Central memory CD8-positive, alpha-beta T cell (primary cell): Measurements from ENCODE around the gene OR8D4.

Source experiments
- ATAC-seq: fragments of 150-1000 bp; cut with Tn5 transposase; replicated peaks from 2 replicates; pipeline ENCODE4 v1.10.0; 2022; ENCODE audit warnings: mild to moderate bottlenecking, moderate FRiP score, moderate number of reproducible peaks; ENCODE audit not compliant: poor library complexity, severe bottlenecking; ENCODE audit errors: extremely low read depth
- DNase-seq, 2 donors: peaks; one replicate each; pipeline ENCODE4 v3.0.0; 2021; ENCODE audit warnings: low spot score in 2 of 2
- H3K27ac Mint-ChIP-seq: one replicate; pipeline ENCODE4 v1.8.0; 2022; ENCODE audit warnings: low read depth, mild to moderate bottlenecking, moderate library complexity, mixed read lengths
- H3K27me3 Mint-ChIP-seq: one replicate; pipeline ENCODE4 v1.8.0; 2022; ENCODE audit warnings: mixed read lengths
- H3K36me3 Mint-ChIP-seq: one replicate; pipeline ENCODE4 v1.8.0; 2022; ENCODE audit warnings: mild to moderate bottlenecking, moderate library complexity, mixed read lengths; ENCODE audit not compliant: insufficient read depth
- H3K4me1 Mint-ChIP-seq: one replicate; pipeline ENCODE4 v1.8.0; 2022; ENCODE audit warnings: mixed read lengths
- H3K4me3 Mint-ChIP-seq: one replicate; pipeline ENCODE4 v1.8.0; 2022; ENCODE audit warnings: mild to moderate bottlenecking, moderate library complexity, mixed read lengths
- H3K9me3 Mint-ChIP-seq: one replicate; pipeline ENCODE4 v1.8.0; 2022; ENCODE audit warnings: mixed read lengths

The OR8D4 gene

DNA sequence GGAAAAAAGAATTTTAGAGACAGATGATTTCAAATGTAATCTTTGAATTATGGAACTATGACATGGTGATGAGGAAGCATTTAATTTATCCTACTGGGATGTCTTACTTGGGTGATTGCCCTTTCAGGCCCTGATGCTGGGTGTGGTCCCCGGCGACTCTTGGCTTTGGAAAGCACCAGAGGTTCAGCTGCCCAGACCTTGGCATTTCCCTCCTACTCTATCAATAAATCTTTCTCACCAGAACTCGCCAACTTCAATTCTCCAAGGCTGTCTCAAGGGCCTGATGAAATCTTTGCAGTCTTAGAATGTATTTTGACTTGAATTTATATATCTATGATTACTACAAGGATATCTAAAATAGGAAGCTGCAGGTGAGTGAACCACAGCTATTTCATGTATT is 19.0 kb downstream of the OR8D4 start:
- H3K4me3 Mint-ChIP-seq = no peak overlapping the region
- no peaks in the 10 kb centered on the region for H3K36me3 Mint-ChIP-seq
- H3K9me3 Mint-ChIP-seq = no peaks in the 10 kb centered on the region
- no peak for ATAC-seq
- no peaks in the 10 kb centered on the region for H3K4me1 Mint-ChIP-seq
- no peaks in the 10 kb centered on the region for H3K27me3 Mint-ChIP-seq
- H3K27ac Mint-ChIP-seq = no peak overlapping the region
- no peak for DNase-seq

DNA sequence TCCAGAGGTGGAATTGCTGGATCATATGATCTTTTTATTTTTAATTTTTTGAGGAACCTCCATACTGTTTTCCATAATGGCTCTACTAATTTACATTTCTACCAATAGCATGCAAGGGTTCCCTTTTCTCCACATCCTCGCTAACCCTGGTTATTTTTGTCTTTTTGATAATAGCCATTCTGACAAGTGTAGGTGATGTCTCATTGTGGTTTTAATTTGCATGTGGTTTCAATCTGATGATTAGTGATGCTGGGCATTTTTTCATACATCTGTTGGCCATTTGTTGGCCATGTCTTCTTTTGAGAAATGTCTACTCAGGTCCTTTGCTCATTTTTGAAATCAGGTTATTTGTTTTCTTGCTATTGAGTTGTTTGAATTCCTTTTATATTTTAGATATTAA is 22.1 kb downstream of the OR8D4 start:
- no peaks in the 10 kb centered on the region for H3K27me3 Mint-ChIP-seq
- no peak overlapping the region for H3K4me3 Mint-ChIP-seq
- H3K4me1 Mint-ChIP-seq = no peaks in the 10 kb centered on the region
- no peak for ATAC-seq
- H3K9me3 Mint-ChIP-seq = no peaks in the 10 kb centered on the region
- H3K36me3 Mint-ChIP-seq = no peaks in the 10 kb centered on the region
- no peak for DNase-seq
- no peak overlapping the region for H3K27ac Mint-ChIP-seq

DNA sequence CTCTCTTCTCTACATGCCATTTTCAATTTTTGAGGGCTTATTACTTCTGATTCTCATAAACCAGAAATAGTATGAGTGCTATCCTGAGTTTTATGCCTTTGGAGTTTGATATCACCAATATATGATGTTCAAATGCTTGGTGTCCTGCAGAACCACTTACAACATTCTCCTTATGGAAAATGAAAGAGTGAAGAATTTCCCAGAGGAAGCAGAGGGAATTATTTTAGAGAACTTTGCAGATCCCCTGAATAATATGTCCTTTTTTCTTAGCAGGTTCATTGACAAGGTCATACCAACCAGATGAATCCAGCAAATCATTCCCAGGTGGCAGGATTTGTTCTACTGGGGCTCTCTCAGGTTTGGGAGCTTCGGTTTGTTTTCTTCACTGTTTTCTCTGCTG is 37.4 kb downstream of the OR8D4 start, which contains the start of gene OR4D5:
Gene OR4D5 (plus strand): TSS at position 301 of the 400 bp plus-strand sequence. CDS start 0 bp downstream, at position 301.
- Mint-ChIP-seq H3K4me1 (no peaks in the 10 kb centered on the region), H3K4me3 (no peak within 1 kb of the TSS), H3K9me3 (peaks cover 12% of the 10 kb centered on the region), H3K27me3 (peaks cover 10% of the 10 kb centered on the region), H3K27ac (no peak within 1 kb of the TSS), H3K36me3 (no peaks in the 10 kb centered on the region)
- DNase-seq (no peak), ATAC-seq (no peak)

DNA sequence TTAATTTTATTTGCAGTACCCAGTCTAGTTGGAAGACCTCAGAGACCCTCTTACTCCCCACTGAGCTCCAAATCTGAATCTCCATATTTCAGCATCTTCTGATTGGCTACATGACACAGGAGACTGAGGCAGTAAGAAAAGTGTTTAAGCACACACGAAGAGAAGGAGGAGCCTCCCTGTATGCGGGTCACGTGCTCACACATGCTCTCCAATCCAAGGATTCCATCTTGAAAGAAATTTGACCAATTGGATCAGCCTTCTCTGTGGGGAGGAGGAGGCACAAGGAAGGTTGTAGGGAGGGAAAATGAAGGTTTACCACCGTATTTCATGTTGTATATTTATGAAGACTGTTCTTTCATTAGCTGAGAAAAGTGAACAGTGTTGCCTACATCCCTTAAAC is 40.4 kb downstream of the OR8D4 start:
- no peak for DNase-seq
- Mint-ChIP-seq H3K9me3 (peaks cover 17% of the 10 kb centered on the region), H3K4me3 (no peak overlapping the region), H3K27ac (no peak overlapping the region), H3K27me3 (peaks cover 10% of the 10 kb centered on the region), H3K4me1 (no peaks in the 10 kb centered on the region), H3K36me3 (no peaks in the 10 kb centered on the region)
- ATAC-seq = no peak

DNA sequence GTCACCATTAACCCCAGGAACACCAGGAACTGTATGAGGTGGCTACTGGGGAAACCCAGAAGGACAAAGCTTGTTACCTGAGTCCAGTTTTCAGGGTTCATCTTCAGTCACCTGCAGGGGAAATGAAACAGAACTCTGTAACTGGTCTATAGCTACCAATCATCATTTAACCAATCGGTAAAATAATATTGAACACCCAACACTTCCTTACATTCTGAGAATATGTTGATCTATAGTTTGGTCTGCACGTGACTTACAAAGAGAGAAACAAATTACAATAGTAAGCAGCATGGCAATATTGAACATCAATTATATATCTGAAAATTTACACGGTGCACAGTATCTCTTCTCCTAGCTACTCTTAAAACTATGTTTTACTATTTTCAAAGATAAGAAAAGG is 41.8 kb downstream of the OR8D4 start, which contains the start of gene OR6T1:
Gene OR6T1 (minus strand): TSS at position 101 of the 400 bp plus-strand sequence. CDS start 0 bp downstream, at position 101.
- Mint-ChIP-seq H3K4me3 (no peak within 1 kb of the TSS), H3K27me3 (peaks cover 10% of the 10 kb centered on the region)
- ATAC-seq = no peak

DNA sequence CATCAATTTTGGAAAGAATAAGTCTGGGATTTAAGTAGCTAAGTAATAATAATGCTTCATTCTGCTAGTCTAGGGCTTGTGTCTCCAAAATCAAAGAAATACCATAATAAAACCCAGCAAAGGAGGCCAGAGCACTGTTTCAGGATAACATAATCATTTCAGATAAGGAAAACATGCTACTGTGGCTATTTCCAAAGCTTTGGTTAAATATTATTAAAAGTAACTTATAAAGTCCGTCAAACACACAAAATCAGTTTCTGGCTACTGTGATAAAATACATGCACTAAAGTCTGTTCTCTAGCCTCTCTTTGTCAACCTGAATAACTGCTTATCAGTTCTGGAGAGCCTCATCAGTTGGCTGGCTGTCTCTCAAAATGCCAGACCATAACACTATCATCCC is 43.2 kb downstream of the OR8D4 start:
- H3K4me3 Mint-ChIP-seq = no peak overlapping the region
- no peak overlapping the region for H3K27ac Mint-ChIP-seq
- DNase-seq = no peak
- no peak for ATAC-seq
- no peaks in the 10 kb centered on the region for H3K4me1 Mint-ChIP-seq
- H3K36me3 Mint-ChIP-seq = no peaks in the 10 kb centered on the region
- H3K9me3 Mint-ChIP-seq = peaks cover 11% of the 10 kb centered on the region
- peaks cover 1% of the 10 kb centered on the region for H3K27me3 Mint-ChIP-seq

More for the DNA sequence above, 41.8 kb downstream of the OR8D4 start, which contains the start of gene OR6T1:
- H3K9me3 Mint-ChIP-seq = peaks cover 18% of the 10 kb centered on the region
- H3K27ac Mint-ChIP-seq = no peak within 1 kb of the TSS
- no peaks in the 10 kb centered on the region for H3K4me1 Mint-ChIP-seq
- H3K36me3 Mint-ChIP-seq = no peaks in the 10 kb centered on the region
- DNase-seq = no peak

DNA sequence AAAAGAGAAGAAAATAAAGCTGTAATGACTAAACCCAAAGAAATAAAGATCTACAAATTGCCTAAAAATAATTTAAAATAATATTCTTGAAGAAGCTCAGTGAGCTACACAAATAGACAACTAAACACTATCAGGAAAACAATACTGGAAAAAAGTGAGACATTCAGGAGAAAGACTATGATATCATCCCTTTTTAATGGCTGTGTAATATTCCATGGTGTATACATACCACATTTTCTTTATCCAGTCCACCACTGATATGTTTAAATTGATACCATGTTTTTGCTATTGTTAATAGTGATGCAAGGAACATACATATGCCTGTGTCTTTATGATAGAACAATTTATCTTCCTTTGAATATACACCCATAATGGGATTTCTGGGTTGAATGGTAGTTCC is 54.8 kb downstream of the OR8D4 start:
- no peaks in the 10 kb centered on the region for H3K27me3 Mint-ChIP-seq
- no peak for ATAC-seq

More for the DNA sequence above, 54.8 kb downstream of the OR8D4 start:
- Mint-ChIP-seq H3K27ac (no peak overlapping the region), H3K4me3 (no peak overlapping the region), H3K9me3 (peaks cover 13% of the 10 kb centered on the region), H3K36me3 (no peaks in the 10 kb centered on the region), H3K4me1 (no peaks in the 10 kb centered on the region)
- no peak for DNase-seq
